Large intestine (tissue), 3 donors: ENCODE measurements around the gene ZBTB7A. TPM values are rescaled to one million over a fixed set of nuclear protein-coding genes. Genes with fewer than 3 reads are reported as not detected.

Experiments used
- DNase-seq, 2 donors: peaks; one replicate each; pipeline versions ENCODE4 v3.0.0 to v3.0.0-alpha.2; 2013
- H3K27ac ChIP-seq: one replicate; pipeline ENCODE4 v1.5.1; 2013; ENCODE audit warnings: low read length
- H3K27me3 ChIP-seq: 2 replicates; pipeline ENCODE4 v1.6.1; 2013; ENCODE audit warnings: low read length; ENCODE audit not compliant: control insufficient read depth, insufficient read depth
- H3K36me3 ChIP-seq: 2 replicates; pipeline ENCODE4 v1.6.1; 2013; ENCODE audit warnings: low read length; ENCODE audit not compliant: control insufficient read depth, insufficient read depth
- H3K4me1 ChIP-seq: one replicate; pipeline ENCODE4 v1.6.1; 2013; ENCODE audit warnings: low read length; ENCODE audit not compliant: control insufficient read depth, insufficient read depth
- H3K4me3 ChIP-seq: one replicate; pipeline ENCODE4 v1.5.1; 2013; ENCODE audit warnings: low read length
- H3K9me3 ChIP-seq: one replicate; pipeline ENCODE4 v1.6.1; 2013; ENCODE audit warnings: mild to moderate bottlenecking, low read depth, low read length, moderate library complexity; ENCODE audit not compliant: control insufficient read depth
- WGBS: methylation state at CpG from one replicate; pipeline ENCODE4 v1.1.5; 2013; ENCODE audit warnings: low lambda C conversion rate; ENCODE audit not compliant: insufficient coverage; 5-methylcytosine and 5-hydroxymethylcytosine counted together
- polyA plus RNA-seq: library from polyadenylated mRNA; unstranded; fragments of 120-200 nt; gene quantifications from one replicate; pipeline ENCODE4 v1.2.1, GENCODE V29; 2013

ZBTB7A gene
- polyA plus RNA-seq, 1 donor: 34.1 TPM

DNA sequence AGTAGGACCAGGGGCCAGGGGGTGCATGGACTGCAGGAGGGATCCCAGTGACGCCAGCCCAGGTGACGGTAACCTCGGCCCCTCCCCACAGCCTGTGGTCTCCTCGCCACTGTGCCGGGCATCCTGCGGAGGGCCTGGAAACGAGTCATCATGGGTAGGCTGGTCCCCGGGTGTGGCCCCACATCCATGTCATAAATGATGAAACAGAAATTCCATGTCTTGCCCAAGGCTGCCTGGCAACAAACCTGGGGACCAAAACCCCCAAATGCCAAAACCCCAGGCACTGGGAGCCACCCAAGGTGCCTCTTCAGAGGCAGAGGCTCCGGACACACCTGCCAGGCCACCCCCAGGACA is 36.4 kb upstream of the ZBTB7A start:
- Histone ChIP-seq H3K27ac (no peak overlapping the region), H3K4me1 (no peaks in the 10 kb centered on the region), H3K4me3 (no peak overlapping the region), H3K36me3 (peaks cover 79% of the 10 kb centered on the region), H3K9me3 (no peaks in the 10 kb centered on the region), H3K27me3 (no peaks in the 10 kb centered on the region)
- DNase-seq: no peak
- no CpG with 5 or more reads among the region's 9 CpGs for WGBS

DNA sequence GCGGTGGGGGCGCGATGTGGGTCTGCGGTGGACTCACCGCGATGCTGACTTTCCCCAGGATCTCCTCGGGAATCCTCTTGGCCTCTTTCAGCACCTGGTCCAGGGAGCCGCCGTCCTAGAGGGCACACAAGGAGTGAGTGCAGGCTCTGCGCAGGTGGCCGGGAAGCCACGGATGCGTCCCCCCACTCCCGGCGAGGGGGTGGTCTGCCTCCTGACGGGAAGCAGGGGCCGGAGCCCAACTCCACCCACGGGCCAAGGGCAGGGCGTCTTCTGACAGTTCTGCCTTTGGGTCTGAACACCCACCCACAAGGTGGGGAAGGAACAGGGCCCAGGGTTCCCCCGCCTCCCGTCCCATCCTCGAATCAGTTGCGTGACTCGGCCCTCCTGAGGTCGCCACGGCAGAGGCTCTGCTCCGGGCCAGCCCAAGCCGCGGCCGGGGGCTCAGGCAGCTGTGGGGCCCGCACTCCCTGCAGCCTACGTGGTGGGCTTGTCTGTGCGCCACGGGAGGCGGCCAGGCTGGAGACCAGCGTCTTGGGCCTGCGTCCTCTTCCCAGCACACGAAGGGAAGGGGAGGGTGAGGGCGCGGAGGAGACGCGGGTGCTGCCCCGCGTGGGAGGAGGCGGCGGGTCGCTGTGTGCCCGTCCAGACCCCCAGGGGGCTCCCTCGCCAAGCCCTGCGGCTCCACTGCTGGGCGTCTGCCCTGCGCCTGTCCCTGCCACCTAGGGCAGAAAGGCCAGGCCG is 35.8 kb upstream of the ZBTB7A start:
- no peak overlapping the region for H3K4me3 ChIP-seq
- H3K27ac ChIP-seq: no peak overlapping the region
- no CpG with 5 or more reads among the region's 53 CpGs for WGBS
- DNase-seq: no peak
- peaks cover 79% of the 10 kb centered on the region for H3K36me3 ChIP-seq
- H3K27me3 ChIP-seq: no peaks in the 10 kb centered on the region
- H3K9me3 ChIP-seq: no peaks in the 10 kb centered on the region
- H3K4me1 ChIP-seq: no peaks in the 10 kb centered on the region

DNA sequence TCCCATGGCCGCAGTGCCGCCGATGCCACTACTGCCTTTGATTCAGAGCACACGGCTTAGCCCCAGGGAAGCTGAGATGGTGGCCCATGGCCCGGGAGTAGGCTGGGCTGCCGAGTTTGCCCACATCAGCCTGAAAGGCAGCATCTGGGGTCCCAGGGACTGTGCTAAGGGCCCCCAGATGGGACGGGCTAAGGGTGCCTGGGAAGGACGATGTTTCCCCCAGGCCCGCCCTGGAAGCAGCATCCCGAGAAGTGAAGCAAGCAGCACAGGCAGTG is 34.7 kb upstream of the ZBTB7A start:
- peaks cover 81% of the 10 kb centered on the region for H3K36me3 ChIP-seq
- H3K27ac ChIP-seq: no peak overlapping the region
- WGBS: no CpG with 5 or more reads among the region's 10 CpGs
- no peaks in the 10 kb centered on the region for H3K4me1 ChIP-seq
- H3K27me3 ChIP-seq: no peaks in the 10 kb centered on the region
- no peak overlapping the region for H3K4me3 ChIP-seq
- no peak for DNase-seq
- H3K9me3 ChIP-seq: no peaks in the 10 kb centered on the region

GRCh38 chr19:4100647-4101495 is 34.2 kb upstream of the ZBTB7A start:
- DNase-seq: no peak
- no peak overlapping the region for H3K4me3 ChIP-seq
- H3K27ac ChIP-seq: no peak overlapping the region
- peaks cover 3% of the 10 kb centered on the region for H3K9me3 ChIP-seq
- WGBS: 80% methylated on average over 1 of the region's 38 CpGs
- H3K36me3 ChIP-seq: peaks cover 79% of the 10 kb centered on the region
- no peaks in the 10 kb centered on the region for H3K4me1 ChIP-seq
- H3K27me3 ChIP-seq: no peaks in the 10 kb centered on the region

DNA sequence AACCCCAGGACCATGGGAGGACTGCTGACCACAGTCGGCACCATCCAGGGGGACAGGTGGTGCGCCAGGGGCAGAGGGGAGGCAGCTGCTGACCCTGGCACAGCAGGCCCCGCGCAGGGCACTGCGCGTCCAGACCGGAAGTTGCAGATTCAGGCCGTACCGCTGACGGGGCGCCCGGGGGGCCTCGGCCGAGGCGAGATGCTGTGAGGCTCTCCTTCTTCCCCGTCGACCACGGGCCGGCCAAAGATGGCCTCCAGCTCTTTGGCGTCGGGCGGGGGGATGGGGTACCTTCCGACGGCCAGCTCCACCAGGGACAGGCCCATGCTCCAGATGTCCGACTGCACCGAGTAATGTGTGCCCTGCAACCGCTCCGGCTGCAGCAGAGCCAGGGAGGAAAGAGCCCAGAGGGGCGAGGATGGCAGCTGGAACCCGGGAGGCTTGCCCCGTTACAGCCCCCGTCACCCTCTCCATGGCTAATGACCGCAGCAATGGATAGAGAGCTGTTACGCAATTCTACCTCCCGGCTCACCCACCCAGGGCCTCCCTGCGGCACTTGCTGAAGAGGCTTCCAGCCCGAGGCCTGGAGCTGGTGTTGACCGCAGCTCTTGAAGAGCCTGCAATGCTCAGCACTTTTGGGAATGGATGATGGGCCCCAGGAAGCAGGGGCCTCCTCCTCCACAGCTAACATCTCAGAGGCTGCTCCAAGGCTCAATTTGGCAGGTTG is 32.5 kb upstream of the ZBTB7A start:
- Histone ChIP-seq H3K4me1 (no peaks in the 10 kb centered on the region), H3K27me3 (no peaks in the 10 kb centered on the region), H3K9me3 (peaks cover 12% of the 10 kb centered on the region), H3K27ac (no peak overlapping the region), H3K36me3 (peaks cover 83% of the 10 kb centered on the region), H3K4me3 (no peak overlapping the region)
- DNase-seq: no peak
- WGBS: no CpG with 5 or more reads among the region's 38 CpGs

GRCh38 chr19:4098493-4098892 is 31.8 kb upstream of the ZBTB7A start:
- H3K9me3 ChIP-seq: peaks cover 12% of the 10 kb centered on the region
- H3K4me3 ChIP-seq: no peak overlapping the region
- H3K4me1 ChIP-seq: no peaks in the 10 kb centered on the region
- peaks cover 87% of the 10 kb centered on the region for H3K36me3 ChIP-seq
- H3K27ac ChIP-seq: no peak overlapping the region
- no CpG with 5 or more reads among the region's 18 CpGs for WGBS
- no peak for DNase-seq
- H3K27me3 ChIP-seq: no peaks in the 10 kb centered on the region

DNA sequence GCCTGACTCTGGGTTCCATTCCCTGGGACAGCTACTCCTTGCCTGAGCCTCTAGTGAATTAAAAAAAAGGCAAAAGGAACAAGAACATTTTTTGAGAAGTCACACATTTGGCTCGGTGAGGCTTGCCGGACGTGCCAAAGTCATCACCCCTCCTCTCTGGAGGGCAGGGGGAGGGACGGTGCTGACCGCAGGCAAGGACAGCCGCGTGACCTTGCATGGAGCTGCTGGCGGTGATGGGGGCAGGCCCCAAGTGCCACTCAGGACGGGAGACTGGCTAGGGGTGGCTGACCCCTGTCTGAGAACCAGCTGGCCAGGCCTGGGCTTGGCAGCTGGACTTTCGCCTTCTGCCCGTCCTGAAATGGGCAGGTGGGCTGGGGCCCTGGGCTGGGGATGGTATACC is 30.8 kb upstream of the ZBTB7A start:
- Histone ChIP-seq H3K27me3 (no peaks in the 10 kb centered on the region), H3K4me1 (no peaks in the 10 kb centered on the region), H3K27ac (no peak overlapping the region), H3K36me3 (peaks cover 85% of the 10 kb centered on the region), H3K9me3 (peaks cover 12% of the 10 kb centered on the region), H3K4me3 (no peak overlapping the region)
- no peak for DNase-seq
- WGBS: 100% methylated on average over 3 of the region's 11 CpGs

- WGBS: no CpG with 5 or more reads among the region's 31 CpGs
- DNase-seq: no peak
- Histone ChIP-seq H3K9me3 (peaks cover 12% of the 10 kb centered on the region), H3K27ac (no peak overlapping the region), H3K36me3 (peaks cover 81% of the 10 kb centered on the region), H3K4me3 (no peak overlapping the region), H3K27me3 (no peaks in the 10 kb centered on the region), H3K4me1 (no peaks in the 10 kb centered on the region)
Observed at GRCh38 chr19:4096049-4096892, 29.6 kb upstream of the ZBTB7A start.

DNA sequence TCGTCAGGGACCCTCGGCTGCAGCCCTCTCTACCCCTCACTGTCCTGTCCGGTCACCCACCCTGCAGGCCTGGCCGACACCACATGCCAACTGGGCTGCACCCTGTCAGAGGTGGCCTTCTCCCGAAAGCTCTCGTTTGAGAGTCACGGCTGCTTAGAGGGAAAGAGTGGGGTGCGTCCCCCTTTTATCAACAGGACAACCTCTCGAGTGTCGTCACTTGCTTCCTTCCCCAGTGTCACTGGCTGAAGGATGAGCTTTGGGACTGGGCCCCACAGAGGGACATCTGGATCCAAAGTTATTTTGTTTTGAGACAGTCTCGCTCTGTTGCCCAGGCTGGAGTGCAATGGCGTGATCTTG is 28.8 kb upstream of the ZBTB7A start:
- H3K27ac ChIP-seq: no peak overlapping the region
- no peak overlapping the region for H3K4me3 ChIP-seq
- no CpG with 5 or more reads among the region's 12 CpGs for WGBS
- H3K9me3 ChIP-seq: peaks cover 12% of the 10 kb centered on the region
- no peaks in the 10 kb centered on the region for H3K27me3 ChIP-seq
- no peak for DNase-seq
- peaks cover 80% of the 10 kb centered on the region for H3K36me3 ChIP-seq
- H3K4me1 ChIP-seq: no peaks in the 10 kb centered on the region
